ENCODE data around the gene DNAJB13.

The DNAJB13 gene

DNA sequence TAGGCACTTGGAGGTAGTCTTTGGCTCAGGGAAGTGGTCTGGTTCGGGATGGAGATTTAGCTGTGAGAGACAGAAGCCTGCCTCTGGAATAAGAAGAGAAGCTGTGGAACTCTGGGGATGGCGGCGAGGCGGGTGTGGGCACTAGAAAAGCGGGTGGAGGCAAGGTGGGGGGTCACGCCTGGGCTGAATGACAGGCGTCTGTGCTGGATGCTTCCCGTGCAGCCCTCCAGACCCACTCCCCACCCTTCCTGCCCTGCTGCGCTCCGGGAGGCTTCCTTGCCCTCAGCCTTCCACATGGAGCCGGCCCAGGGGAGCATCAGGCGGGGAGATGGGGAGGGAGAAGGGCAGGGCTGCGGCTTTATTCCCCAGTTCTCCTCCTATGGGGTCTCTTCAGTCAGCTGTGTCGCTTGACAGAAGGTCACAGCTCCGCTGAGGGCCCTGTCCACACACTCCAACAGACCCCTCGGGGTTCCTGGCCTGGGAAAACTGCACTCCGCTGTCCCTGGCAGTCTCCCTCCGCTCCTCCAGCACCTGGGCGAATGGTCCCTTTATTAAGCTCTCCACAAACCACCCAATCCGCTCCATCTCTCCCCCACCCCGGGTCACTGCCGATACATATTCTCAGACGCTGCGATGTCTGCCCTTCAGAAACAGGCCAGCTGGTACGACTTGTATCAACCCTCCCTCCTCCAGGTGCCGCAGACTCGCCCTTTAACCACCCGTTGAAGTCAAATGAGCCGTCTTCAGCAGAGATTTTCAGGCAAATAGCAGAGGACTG is 6.2 kb downstream of the DNAJB13 start:
- no peak for DNase-seq

DNA sequence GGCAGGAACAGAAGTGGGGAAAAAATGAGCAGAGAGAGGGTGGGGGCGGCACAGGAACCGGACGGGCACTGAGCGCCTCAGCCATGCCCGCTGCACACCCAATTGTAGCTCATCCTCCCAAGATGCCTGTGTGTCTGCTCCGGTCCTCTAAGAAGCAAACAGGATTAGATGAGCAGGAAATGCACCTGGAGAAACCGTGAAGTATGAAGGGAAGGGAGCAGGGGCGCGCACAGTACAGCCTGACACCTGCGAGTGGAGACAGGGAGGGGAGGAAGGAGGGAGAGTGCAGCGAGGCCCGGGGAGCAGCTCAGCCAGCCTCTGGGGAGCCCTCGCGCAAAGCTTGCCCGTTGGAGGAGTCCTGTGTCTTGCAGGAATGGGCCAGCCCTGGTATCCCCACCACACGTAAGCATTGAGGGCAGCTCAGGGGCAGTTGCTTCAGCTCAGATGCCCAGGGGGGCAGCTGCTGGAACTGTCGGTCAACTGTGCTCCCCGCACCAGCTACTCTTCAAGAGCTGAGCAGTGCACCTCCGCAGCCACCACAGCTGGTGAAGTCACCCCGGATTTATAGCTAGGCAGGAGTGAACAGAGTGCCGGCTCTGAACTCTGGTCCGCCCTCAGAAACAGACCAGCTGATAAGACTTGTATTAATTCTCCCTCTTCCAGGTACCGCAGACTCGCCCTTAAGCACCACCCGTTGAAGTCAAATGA is 7.0 kb downstream of the DNAJB13 start:
- DNase-seq = no peak

DNA sequence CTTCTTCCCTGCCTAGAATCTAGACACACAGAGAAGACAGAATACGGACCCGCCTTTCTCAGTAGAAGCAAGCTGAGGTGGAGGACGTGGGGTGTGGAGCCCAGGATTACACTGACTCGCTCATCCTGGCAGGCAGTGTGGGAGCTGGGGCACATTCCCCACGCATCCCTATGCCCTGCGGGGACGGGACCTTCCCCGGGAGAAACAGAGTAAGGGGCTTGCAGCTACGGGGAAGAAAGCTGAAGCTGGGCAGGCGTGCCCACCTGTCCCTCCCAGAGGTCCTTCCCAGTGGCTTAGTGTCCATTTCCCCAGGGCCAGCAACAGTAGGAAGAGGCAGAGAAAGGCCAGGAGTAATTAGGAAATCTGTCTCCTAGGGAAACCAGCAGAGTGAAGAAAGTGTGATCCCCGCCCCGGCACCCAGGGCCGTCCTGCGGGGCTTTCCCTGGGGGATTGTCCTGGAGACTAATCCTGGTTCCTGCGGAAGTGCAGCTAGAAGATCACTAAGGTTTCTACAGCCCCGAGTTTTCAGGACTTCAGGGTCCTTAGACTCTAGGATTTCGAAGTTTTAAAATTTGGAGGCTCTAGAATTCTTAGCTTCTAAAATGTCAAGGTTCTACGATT is 7.8 kb downstream of the DNAJB13 start:
- no peak for DNase-seq

DNA sequence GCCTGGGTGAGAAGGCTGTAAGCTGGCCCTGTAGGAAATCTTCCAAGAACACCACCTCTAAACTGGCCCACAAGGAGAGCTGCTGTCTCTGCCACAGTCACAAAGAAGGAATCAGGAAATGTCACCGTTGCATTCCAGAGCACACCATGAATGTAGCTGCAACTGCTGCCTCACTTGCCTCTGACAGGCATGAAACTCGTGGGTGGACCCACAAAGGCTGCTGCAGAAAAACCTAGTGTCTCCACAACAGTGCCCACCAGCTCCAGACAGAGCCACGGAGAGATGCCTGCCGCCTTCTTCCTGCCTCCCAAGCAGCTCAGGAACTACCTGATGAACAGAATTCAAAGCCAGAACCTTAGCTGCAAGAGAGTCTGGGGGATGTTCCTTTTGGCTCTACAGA is 10.5 kb downstream of the DNAJB13 start:
- DNase-seq = no peak

GRCh38 chr11:73962101-73962705 is 11.4 kb downstream of the DNAJB13 start:
- DNase-seq = no peak

- DNase-seq = no peak
Measured at GRCh38 chr11:73963861-73964260, 13.0 kb downstream of the DNAJB13 start.

DNA sequence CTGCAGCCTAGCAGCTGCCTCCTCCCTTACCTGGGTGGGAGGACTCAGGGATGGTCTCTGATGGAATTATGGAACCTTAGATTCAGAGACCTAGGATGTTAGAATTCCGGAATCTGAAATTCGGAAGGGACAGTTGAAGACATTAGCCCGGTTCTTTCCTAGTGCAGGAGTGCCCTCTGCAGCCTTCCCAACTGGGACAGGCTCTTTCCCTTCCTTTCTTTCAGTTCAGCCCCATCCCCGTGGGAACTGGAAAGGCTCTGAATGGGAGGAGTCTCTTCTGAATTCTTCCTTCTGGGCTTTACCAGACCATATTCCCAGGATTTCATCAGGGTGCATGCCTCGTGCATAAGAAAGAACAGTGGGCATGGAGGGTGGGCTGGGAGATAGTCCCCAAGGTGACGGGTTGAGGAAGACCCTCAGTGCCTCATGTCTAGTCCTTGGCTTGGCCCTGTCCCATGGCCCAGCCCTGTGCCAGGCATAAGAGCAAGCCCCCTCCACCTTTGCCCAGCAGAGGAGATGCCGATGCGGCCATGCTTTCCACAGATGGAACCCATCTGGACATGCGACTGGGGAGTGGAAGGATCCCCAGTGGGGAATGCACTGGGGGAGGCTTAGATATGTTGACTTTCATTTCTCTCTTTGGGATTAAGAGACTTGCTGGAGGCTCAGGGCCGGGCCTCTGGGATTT is 14.4 kb downstream of the DNAJB13 start:
- DNase-seq = no peak

GRCh38 chr11:73965764-73966121 is 14.9 kb downstream of the DNAJB13 start:
- DNase-seq = no peak

DNA sequence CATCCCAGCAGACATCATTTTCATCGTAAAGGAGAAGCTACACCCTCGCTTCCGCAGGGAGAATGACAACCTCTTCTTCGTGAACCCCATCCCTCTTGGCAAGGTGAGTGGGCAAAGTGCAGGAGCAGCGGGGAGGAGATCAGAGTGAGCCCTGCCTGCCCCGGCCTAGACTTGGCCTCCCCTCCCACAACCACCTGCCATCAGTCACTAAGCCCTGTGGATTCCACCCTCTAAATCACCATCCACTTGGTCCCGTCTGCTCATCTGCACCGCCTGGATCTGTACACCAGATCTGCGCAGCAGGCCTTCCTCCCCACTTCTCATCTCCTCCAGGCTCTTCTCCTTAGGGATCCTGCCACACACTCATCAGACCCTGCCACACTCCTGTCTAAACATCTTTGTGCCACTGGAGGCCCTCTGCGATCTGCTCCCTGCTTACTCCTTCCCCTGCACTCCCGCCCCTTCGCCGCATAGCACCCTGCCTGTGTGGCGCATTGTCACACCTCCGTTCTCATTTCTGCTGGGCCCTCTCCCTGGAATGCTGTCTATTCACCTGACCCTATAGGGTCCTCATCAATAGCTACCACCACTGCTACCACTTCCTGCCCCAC is 17.6 kb downstream of the DNAJB13 start:
- no peak for DNase-seq

- DNase-seq = no peak
Measured at GRCh38 chr11:73969091-73969490, 18.3 kb downstream of the DNAJB13 start.

GRCh38 chr11:73969991-73970800 is 19.4 kb downstream of the DNAJB13 start:
- DNase-seq = no peak

DNA sequence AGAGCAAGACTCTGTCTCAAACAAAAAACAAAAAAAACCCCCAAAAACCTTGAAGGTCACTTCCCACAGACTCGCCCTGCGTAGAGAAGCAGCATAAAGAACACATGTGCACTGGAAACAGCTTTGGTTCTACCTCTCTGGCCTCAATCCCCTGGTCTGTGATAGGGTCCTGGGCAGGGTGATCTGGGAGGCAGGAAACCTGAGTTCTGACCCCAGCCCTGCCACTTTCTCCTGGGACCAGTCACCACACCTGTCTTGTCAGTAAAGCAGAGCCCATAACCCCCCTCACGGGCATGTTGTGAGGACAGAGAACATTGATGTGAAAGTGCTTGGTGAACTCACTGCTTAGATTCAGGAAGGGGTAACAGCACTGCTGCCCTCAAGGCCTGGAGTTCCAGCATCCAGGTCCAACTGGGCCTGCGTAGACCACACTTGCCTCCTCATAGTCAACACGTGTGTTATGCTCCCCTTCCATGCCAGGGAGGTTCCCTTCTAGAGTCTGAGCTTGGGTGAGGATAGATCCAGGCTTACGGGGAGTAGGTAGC is 20.4 kb downstream of the DNAJB13 start:
- no peak for DNase-seq

GRCh38 chr11:73972187-73972586 is 21.4 kb downstream of the DNAJB13 start:
- DNase-seq = no peak

GRCh38 chr11:73972620-73973449 is 22.0 kb downstream of the DNAJB13 start:
- no peak for DNase-seq

- DNase-seq = no peak
Measured at GRCh38 chr11:73974604-73975478, 24.0 kb downstream of the DNAJB13 start.

DNA sequence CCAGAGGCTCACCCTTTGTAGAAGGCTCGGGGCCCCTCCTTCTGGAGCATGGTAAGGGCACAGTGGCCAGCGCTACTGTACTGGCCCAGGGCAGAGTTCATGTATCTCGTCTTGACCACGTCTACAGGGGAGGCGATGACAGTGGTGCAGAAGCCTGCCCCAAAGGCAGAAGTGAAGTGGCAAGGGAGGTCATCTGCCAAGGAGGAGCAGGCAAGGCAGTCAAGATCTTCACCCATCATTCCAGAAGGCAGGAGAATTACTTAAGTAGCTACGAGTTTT is 24.6 kb downstream of the DNAJB13 start:
- DNase-seq = no peak

- DNase-seq = no peak
Measured at GRCh38 chr11:73976451-73977151, 25.8 kb downstream of the DNAJB13 start.

DNA sequence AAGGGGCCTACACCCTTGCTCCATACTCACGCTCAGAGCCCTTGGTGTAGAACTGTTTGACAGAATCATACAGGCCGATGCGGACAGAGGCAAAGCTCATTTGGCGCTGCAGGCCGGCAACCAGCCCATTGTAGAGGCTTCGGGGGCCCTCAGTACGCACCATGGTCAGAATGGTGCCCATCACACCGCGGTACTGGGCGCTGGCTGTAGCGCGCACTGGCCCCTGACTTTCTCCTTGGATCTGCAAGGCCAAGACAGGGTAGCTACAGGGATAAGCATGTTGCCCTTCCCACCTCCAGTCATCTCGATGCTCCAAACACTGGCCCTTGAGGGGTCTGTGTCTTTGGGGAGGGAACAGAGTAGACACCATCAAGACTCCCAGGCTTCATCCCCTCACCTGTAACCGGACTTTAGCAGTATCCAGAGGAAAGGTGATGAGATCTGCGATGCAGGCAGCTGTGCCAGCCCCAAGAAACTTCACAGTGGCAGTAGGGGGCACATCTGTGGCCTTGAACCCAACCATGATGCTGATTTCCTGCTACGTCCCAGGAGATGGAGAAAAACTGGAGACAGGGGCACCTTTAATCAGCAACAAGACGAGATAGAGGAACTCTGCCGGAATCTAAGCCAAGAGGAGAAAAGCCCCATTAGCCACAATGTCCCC is 27.2 kb downstream of the DNAJB13 start:
- DNase-seq = no peak
